Neuron (in vitro differentiated cells): ENCODE data around the gene HES2.

Experiments
- H2AFZ ChIP-seq: one replicate; pipeline ENCODE4 v1.6.1; 2013; ENCODE audit warnings: low read depth, mild to moderate bottlenecking, inconsistent platforms, low read length, moderate library complexity
- H3K27me3 ChIP-seq: one replicate; pipeline ENCODE4 v1.6.1; 2013; ENCODE audit warnings: low read length; ENCODE audit not compliant: insufficient read depth
- H3K36me3 ChIP-seq: one replicate; pipeline ENCODE4 v1.6.1; 2013; ENCODE audit warnings: low read length; ENCODE audit not compliant: insufficient read depth
- H3K4me1 ChIP-seq: one replicate; pipeline ENCODE4 v1.6.1; 2013; ENCODE audit warnings: low read length; ENCODE audit not compliant: insufficient read depth
- H3K4me3 ChIP-seq: 2 replicates; pipeline ENCODE4 v1.5.1; 2013; ENCODE audit warnings: mild to moderate bottlenecking, low read length, moderate library complexity
- H3K9me3 ChIP-seq: one replicate; pipeline ENCODE4 v1.6.1; 2013; ENCODE audit warnings: low read length

Gene HES2, protein sequence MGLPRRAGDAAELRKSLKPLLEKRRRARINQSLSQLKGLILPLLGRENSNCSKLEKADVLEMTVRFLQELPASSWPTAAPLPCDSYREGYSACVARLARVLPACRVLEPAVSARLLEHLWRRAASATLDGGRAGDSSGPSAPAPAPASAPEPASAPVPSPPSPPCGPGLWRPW

GRCh38 chr1:6419804-6420453 lies at the start of gene HES2:
HES2 (minus strand) TSS chr1:6419919; CDS start chr1:6419820, 99 bp downstream.
- Histone ChIP-seq H2AFZ (no peak within 1 kb of the TSS), H3K27me3 (peaks cover 86% of the 10 kb centered on the region), H3K36me3 (no peaks in the 10 kb centered on the region), H3K4me3 (no peak within 1 kb of the TSS), H3K9me3 (peaks cover 5% of the 10 kb centered on the region), H3K4me1 (peaks cover 6% of the 10 kb centered on the region)

DNA sequence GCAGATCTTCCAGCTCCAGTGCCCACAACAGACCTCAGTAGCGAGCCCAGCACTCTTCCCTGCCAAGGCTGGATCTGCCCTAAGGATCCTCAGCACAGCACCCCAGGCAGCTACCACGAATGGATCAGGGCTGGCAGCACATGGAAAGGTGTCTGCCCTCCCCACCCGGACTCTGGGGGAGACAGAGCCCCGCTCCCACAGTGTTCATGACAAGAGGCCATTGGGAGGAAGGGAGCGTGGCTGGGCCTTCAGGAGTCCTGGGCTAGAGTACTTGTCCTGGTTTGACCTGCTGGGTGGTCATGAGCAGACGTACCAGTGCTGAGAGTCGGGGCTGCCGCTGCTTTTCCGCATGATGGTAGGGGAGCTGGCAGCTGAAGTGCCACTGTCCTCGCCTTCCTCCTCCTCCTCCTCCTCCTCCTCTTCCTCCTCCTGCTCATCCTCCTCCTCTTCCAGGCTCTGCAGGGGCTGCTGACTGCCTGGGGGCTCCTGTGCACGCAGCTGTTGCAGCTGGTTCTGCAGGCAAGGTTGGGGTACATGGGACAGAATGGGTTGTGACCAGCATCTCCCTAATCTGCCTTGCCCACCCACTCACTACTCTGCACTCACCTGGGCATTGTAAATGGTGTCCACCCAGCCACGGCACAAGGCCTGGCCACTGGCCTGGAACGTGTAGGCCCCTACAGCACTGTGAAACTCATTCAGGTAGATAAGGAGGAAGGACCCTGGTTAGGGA lies 49.2 kb upstream of the HES2 start:
- no peaks in the 10 kb centered on the region for H3K4me1 ChIP-seq
- H3K4me3 ChIP-seq, result no peak overlapping the region
- no peaks in the 10 kb centered on the region for H3K27me3 ChIP-seq
- H3K9me3 ChIP-seq, result no peaks in the 10 kb centered on the region
- H2AFZ ChIP-seq, result no peak overlapping the region
- peaks cover 59% of the 10 kb centered on the region for H3K36me3 ChIP-seq

DNA sequence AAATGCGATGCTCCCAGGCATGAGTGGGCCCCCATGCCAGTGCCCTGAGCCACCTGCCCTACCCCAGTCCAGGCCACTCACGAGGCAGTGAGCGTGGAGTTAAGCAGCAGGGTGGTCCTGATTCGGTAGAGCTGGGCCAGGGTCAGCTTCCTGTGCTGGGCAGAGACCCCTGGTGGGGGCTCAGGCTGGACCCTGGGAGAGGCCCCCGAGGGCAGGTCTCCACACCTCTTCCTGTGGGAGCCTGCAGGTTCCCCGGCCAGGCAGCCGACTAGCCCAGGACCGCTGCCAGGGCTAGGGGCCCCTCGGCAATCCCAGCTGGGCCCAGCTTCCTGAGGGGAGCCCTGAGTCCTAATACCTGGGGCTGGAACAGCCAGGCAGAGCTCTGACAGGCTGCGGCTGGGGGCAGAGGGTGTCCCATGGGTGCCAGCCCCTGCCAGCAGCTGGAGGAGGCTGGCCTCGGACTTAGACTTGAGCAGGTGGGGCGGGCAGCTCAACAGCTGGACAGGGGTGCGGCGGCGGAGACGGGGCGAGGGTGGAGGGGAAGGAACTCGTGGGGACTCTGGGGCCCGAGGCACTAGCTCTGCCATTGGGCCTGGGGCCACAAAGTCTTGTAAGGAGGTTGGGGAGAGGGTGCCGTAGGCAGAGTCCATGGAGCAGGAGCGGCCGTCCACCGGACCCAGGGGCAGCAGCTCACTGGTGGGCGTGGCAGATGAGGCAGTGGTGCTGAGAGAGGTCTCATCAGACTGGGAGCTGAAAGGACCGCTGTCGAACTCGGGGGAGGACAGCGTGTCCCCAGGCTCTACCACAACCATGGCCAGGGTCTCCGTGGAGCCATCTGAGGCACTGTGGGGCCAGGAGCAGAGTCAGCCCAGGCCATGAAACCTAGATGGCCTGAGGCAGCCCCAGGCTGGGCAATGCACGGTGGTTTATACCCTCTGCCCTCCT lies 48.3 kb upstream of the HES2 start:
- no peaks in the 10 kb centered on the region for H3K4me1 ChIP-seq
- H3K36me3 ChIP-seq, result peaks cover 56% of the 10 kb centered on the region
- no peak overlapping the region for H2AFZ ChIP-seq
- no peak overlapping the region for H3K4me3 ChIP-seq
- no peaks in the 10 kb centered on the region for H3K9me3 ChIP-seq
- H3K27me3 ChIP-seq, result no peaks in the 10 kb centered on the region

- Histone ChIP-seq H3K27me3 (no peaks in the 10 kb centered on the region), H3K9me3 (no peaks in the 10 kb centered on the region), H3K4me3 (no peak overlapping the region), H2AFZ (no peak overlapping the region), H3K4me1 (no peaks in the 10 kb centered on the region), H3K36me3 (peaks cover 56% of the 10 kb centered on the region)
Measured at GRCh38 chr1:6467224-6467623, 47.5 kb upstream of the HES2 start.

DNA sequence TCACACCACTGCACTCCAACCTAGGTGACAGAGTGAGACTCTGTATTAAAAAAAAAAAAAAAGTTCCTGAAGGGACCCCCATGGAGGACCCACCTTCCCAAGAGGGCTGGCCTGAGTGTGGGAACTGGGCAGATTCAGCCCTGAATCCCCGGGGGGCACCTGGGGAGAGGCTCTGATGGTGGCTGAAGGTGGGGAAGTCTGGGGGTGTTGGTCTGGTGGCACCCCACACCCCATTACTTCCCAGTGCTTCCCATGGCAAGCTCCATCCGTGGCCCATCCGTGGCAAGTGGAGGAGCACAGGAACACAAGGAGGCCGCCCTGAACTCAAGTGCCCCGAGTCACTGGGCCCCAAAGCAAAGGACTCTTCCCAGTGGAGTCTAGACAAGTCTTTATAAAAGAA lies 47.0 kb upstream of the HES2 start:
- Histone ChIP-seq H3K36me3 (peaks cover 57% of the 10 kb centered on the region), H3K4me1 (no peaks in the 10 kb centered on the region), H2AFZ (no peak overlapping the region), H3K4me3 (no peak overlapping the region), H3K27me3 (no peaks in the 10 kb centered on the region), H3K9me3 (no peaks in the 10 kb centered on the region)

DNA sequence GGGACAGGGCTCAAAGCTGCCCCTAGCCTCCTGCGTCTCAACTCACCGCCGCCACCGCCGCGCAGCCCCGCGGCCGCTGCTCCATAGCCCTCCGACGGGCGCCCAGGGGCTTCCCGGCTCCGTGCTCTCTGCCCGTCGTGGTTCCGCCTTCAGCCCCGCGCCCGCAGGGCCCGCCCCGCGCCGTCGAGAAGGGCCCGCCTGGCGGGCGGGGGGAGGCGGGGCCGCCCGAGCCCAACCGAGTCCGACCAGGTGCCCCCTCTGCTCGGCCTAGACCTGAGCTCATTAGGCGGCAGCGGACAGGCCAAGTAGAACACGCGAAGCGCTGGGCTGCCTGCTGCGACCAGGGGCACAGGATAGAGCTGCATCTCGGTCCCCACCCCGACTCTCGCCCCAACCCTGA lies 46.3 kb upstream of the HES2 start, which contains the start of gene TNFRSF25:
TSS of gene TNFRSF25 (minus strand) at position 151 of the 400 bp plus-strand sequence. CDS start at position 85, 66 bp downstream.
- Histone ChIP-seq H3K4me3 (no peak within 1 kb of the TSS), H3K4me1 (no peaks in the 10 kb centered on the region), H3K36me3 (peaks cover 56% of the 10 kb centered on the region), H2AFZ (no peak within 1 kb of the TSS), H3K9me3 (no peaks in the 10 kb centered on the region), H3K27me3 (no peaks in the 10 kb centered on the region)

DNA sequence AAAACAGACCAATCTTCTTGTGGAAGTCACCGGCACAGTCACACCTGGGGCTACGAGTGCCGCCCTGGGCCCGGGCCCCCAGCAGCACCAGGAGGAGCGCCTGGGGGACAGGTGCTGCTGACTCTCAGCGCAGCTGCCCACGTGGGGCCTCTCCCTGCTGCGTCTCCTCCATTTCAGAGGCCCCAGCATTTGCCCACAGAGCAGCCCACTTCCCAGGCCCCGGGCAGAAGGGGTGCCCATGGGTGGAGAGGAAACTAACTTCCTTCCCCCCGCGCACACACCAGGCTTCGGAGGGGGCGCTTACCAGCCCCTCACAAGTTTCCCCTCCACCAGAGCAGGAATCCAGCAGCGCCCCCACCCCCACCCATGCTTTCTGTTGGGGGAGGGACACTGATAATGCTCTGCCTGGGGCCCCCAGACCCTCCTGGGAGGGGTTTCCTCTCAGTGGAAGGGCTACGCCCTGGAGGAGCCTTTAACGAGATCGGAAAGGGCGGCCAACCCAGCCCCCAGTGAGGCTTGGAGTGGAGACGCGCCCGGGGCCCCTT lies 45.8 kb upstream of the HES2 start:
- H3K27me3 ChIP-seq, result no peaks in the 10 kb centered on the region
- no peak overlapping the region for H3K4me3 ChIP-seq
- no peak overlapping the region for H2AFZ ChIP-seq
- no peaks in the 10 kb centered on the region for H3K9me3 ChIP-seq
- H3K36me3 ChIP-seq, result peaks cover 55% of the 10 kb centered on the region
- no peaks in the 10 kb centered on the region for H3K4me1 ChIP-seq

DNA sequence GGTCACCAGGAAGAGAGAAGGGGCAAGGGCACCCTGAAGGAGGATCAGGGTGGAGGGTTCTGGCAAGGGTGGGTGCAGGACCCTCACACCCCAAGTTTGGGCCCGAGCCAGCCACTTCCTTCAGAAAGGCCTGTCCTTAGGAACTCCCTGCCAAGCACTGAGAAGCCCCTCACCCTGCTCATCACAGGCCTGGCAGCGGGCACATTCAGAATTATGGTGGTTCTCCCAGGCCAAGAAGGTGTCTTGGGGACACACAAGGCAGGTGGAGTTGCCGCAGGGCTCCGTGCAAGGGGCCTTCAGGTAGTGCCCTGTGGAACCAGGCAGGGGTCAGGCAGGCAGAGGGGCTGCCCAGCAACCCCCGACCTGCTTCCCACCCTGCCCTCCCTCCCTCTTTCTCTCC lies 45.2 kb upstream of the HES2 start:
- Histone ChIP-seq H3K4me3 (no peak overlapping the region), H2AFZ (no peak overlapping the region), H3K9me3 (no peaks in the 10 kb centered on the region), H3K36me3 (peaks cover 49% of the 10 kb centered on the region), H3K4me1 (no peaks in the 10 kb centered on the region), H3K27me3 (no peaks in the 10 kb centered on the region)

DNA sequence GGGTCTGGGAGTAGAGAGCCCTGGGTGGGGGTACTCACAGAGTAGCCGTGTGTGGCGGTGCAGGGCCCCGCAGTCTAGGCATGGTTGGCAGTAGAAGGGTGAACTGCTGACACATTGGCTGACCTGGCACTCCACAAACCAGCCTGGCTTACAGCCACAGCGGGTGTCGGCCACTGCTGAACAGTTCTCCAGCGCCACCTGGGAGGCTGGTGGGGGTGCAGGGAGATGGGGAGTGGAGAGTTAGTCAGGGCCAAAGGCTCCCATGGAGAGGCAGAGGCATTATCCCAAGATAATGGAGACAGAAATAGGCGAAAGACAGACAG lies 44.8 kb upstream of the HES2 start:
- Histone ChIP-seq H3K27me3 (no peaks in the 10 kb centered on the region), H3K4me1 (no peaks in the 10 kb centered on the region), H3K36me3 (peaks cover 45% of the 10 kb centered on the region), H3K4me3 (no peak overlapping the region), H3K9me3 (no peaks in the 10 kb centered on the region), H2AFZ (no peak overlapping the region)

DNA sequence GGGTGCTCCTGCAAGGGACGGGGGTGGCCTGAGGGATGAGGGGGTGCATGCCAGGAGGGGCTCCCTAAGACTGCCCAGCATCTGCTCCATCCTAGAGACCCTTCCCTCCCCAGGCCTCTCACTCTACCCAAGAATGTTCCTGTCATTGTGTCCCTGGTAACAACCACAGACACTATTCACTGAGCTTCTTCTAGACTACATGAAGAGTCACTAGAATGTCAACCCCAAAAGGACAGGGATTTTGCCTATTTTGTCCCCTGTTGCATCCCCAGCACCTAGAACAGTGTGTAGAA lies 43.3 kb upstream of the HES2 start:
- H3K36me3 ChIP-seq, result peaks cover 30% of the 10 kb centered on the region
- no peak overlapping the region for H2AFZ ChIP-seq
- no peaks in the 10 kb centered on the region for H3K27me3 ChIP-seq
- H3K4me1 ChIP-seq, result no peaks in the 10 kb centered on the region
- H3K4me3 ChIP-seq, result no peak overlapping the region
- no peaks in the 10 kb centered on the region for H3K9me3 ChIP-seq

DNA sequence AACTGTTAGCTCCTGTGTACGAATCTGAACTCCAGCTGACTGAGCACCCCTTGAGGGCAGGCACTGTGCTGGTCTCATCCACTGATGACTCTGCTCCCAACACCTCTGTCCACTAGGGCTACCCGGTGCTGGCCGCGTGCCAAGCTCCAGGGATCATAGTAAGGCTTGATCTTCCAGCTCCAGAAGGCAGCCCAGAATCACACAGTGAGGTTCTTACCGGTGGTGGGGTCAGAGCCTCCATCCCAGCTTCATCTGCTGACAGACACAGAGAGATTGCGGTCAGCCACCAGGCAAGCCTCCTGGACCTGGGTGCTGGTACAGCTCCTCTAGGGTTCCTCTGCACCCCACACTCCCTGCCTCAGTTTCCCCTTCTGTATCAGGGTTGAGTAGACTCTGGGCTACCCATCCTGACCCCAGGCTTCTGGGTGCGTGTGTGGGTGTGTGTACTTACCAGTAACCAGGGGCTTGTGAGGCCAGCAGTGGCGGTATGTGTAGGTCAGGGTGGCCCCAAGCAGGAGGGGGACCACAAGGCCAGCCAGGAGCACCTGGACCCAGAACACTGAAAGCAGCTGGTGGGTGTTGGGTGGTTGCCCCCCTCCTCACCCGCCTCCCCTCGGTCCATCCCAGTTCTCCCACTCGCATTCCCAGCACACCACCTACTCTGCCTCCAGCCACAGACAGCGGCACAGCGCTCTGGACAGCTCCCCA lies 42.8 kb upstream of the HES2 start:
- H3K36me3 ChIP-seq, result peaks cover 25% of the 10 kb centered on the region

More for the DNA sequence above, 42.8 kb upstream of the HES2 start:
- no peaks in the 10 kb centered on the region for H3K9me3 ChIP-seq
- no peaks in the 10 kb centered on the region for H3K4me1 ChIP-seq
- no peaks in the 10 kb centered on the region for H3K27me3 ChIP-seq
- H2AFZ ChIP-seq, result no peak overlapping the region
- H3K4me3 ChIP-seq, result no peak overlapping the region
